HL-60 (cell line): ENCODE measurements around the gene ALOX12B.

Source experiments
- CTCF ChIP-seq: IDR thresholded peaks from one replicate; pipeline ENCODE4 v1.5.1; 2011; ENCODE audit warnings: low read length, control low read depth, inconsistent platforms; ENCODE audit not compliant: insufficient read depth
- REST ChIP-seq: IDR thresholded peaks from 2 replicates; pipeline ENCODE4 v1.6.1; 2012; ENCODE audit warnings: low read depth; ENCODE audit not compliant: insufficient replicate concordance

GRCh38 chr17:8075574-8076342, 11.8 kb downstream of the ALOX12B start:
- TF ChIP-seq CTCF (no peak), REST (no peak)
